RWPE1 (cell line): ENCODE data around the gene SYNE2.

Experiments used
- CTCF ChIA-PET: fragments of 350-600 bp; sonication (Branson Sonifier 250); formaldehyde crosslinking; extraction: SDS; loops from one replicate; lab custom pipeline; 2021; lab: Yijun Ruan, JAX
- POLR2A ChIA-PET: fragments of 400-600 bp; formaldehyde crosslinking; extraction: SDS; loops from one replicate; lab custom pipeline; 2020; ENCODE audit warnings: antibody characterized with exemption; ENCODE audit not compliant: low non-redundant PET; lab: Yijun Ruan, JAX
- DNase-seq: peaks from one replicate; pipeline ENCODE4 v3.0.0; 2012; ENCODE audit warnings: low spot score
- H3K27ac ChIP-seq: fragments of 450-650 bp; 2 replicates; pipeline ENCODE4 v1.5.1; 2017
- CTCF ChIP-seq: fragments of 450-650 bp; conservative IDR thresholded peaks from 2 replicates; pipeline ENCODE4 v1.5.1; 2017; ENCODE audit warnings: low read depth, mild to moderate bottlenecking

The SYNE2 gene

GRCh38 chr14:64081174-64081746, 228.5 kb downstream of the SYNE2 start:
- CTCF ChIA-PET = no interaction called here

GRCh38 chr14:64082837-64083236, 230.0 kb downstream of the SYNE2 start:
- CTCF ChIA-PET = interaction anchor here (0.6 kb wide), 1 partner anchor 338 kb away, joined by 3 read pairs; no protein-coding TSS in a partner anchor
- POLR2A ChIA-PET = no interaction called here
- no peak for TF ChIP-seq CTCF
- no peak for DNase-seq
- no peak overlapping the region for H3K27ac ChIP-seq

More at GRCh38 chr14:64081174-64081746, 228.5 kb downstream of the SYNE2 start:
- no peak for DNase-seq
- TF ChIP-seq CTCF = no peak
- POLR2A ChIA-PET = no interaction called here
- H3K27ac ChIP-seq = no peak overlapping the region

- TF ChIP-seq CTCF = no peak
- CTCF ChIA-PET = no interaction called here
- no peak overlapping the region for H3K27ac ChIP-seq
- POLR2A ChIA-PET = no interaction called here
- no peak for DNase-seq
Measured at GRCh38 chr14:64088647-64088964, 235.8 kb downstream of the SYNE2 start.

GRCh38 chr14:64089920-64090319, 237.1 kb downstream of the SYNE2 start:
- ChIA-PET POLR2A (no interaction called here), CTCF (interaction anchor here (0.6 kb wide), 2 partner anchors 131 to 291 kb away, joined by 3 to 4 read pairs; no protein-coding TSS in a partner anchor)
- H3K27ac ChIP-seq = no peak overlapping the region
- no peak for TF ChIP-seq CTCF
- no peak for DNase-seq

GRCh38 chr14:64091217-64091616, 238.4 kb downstream of the SYNE2 start:
- DNase-seq = no peak
- CTCF ChIA-PET = interaction anchor here (0.8 kb wide), 1 partner anchor 19 kb away, joined by 3 read pairs; no protein-coding TSS in a partner anchor
- H3K27ac ChIP-seq = no peak overlapping the region
- POLR2A ChIA-PET = no interaction called here
- TF ChIP-seq CTCF = no peak

GRCh38 chr14:64092338-64092737, 239.5 kb downstream of the SYNE2 start:
- CTCF ChIA-PET = no interaction called here
- DNase-seq = no peak
- no peak overlapping the region for H3K27ac ChIP-seq
- no peak for TF ChIP-seq CTCF
- POLR2A ChIA-PET = no interaction called here
